HG03045 (cell line): Measurements from ENCODE around the gene APBB2.

ENCODE experiments used
- ATAC-seq: cut with Tn5 transposase; IDR thresholded peaks from one replicate; pipeline ENCODE4 v1.9.1; 2021; ENCODE audit warnings: mild to moderate bottlenecking, moderate library complexity; ENCODE audit not compliant: unreplicated experiment

Gene APBB2

DNA sequence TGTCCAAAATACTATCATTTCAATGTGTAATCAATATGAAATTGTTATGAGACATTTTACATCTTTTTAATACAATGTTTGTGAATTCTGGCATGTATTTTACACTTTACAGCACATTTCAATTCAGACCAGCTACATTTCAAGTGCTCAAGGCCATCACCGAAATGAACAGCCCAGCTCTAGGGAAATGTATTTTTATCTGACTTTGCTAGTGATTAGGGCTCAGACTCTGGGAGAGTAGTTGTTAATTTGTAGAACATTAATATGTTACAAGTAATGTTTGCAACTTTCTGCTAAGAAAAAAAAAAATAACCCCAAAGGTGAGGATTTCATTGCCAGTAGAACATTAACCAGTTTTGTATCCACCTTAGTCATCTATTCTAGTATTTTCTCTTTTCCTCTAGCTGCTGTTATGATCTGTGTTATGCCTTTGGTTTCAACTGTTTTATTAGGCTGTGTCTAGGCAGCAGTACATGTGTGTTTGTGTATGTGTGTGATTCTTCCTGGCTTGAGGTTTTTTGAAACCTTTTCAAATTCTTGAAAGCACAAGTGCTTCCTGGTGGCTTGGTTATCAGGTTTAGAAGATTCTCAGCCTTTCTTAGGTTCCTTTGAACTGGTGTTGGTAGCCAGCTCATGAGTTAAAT lies 338.7 kb downstream of the APBB2 start:
- ATAC-seq, result no peak

DNA sequence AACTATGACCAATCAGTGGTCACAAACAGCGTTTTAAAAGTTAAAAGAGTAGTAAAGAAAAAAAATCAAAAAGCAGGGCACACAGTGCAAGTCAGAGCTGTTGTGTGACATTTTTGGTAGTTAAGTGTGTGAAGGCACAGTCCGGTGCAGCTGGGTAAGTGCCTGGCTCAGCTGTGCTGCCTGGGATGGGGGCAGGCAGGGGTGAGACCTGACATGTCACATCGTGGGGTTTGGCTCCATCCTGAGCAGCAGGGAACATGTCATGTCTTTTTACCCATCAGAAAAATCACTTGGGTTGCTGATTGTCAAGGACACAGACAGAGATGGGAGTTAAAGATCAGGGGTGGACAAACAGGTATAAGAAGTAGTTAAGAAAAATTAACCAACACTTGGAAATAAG lies 339.4 kb downstream of the APBB2 start:
- no peak for ATAC-seq

DNA sequence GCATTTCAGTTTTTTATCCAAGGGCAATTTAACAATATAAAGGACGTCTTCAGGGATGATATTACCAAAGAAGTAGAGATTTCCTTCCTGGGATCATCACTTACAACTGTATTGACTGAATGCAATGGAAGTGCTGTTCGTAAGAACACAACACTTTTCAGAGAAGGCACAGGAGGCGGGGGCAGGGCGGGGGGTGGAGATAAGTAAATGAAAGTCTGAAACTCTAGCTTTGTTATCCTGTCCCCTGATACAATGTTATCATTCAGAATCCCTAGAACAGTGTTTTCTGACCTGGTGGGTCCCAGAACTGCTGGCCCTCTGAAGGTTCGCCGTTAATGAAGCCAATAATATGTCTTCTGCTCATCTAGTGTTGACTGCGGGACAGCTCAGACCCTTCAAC lies 340.0 kb downstream of the APBB2 start:
- no peak for ATAC-seq

DNA sequence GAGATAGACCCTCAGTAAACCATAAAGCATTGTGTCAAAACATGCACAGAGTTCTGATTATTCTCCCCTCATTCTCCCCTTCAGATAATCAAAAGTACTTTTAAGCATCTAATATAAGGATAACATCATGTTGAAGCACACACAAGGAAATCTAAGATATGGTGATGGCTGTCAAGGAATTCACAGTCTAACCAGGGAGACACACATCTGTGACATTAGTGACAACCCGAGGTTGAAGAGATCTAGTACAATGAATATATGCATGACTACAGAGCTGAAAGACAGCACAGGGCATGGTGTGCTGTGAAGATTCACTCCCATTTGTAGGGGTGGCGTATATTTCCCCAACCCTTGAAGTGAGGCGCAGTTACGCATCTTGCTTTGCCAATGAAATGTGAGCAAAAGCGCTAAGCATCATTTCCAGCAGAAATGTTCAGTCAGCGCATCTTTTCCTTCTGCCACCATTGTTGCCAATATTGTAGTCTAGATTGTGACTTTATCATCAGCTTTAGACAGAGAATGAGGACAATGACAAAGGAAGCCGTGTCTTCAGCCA lies 342.6 kb downstream of the APBB2 start:
- no peak for ATAC-seq

- no peak for ATAC-seq
Observed at GRCh38 chr4:40870150-40870549, 344.2 kb downstream of the APBB2 start.

- no peak for ATAC-seq
Observed at GRCh38 chr4:40865696-40866095, 348.6 kb downstream of the APBB2 start.

DNA sequence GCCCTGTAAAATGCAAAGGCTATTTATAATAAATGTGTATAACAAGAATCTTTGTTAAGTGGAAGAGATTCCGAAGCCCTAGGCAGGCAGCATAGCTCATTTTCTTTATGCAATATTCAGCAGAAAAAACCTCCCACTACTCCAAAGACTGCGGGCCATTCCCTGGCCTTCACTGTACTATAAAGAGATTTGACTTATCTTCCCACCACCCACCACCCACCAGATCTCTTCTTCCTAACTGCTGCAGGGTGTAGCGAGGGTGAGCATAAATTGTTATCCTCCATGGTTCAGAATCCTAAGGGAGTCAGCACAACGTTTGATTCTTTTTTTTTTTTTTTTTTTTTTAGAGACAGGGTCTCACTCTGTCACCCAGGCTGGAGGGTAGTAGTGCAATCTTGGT lies 349.8 kb downstream of the APBB2 start:
- no peak for ATAC-seq

- no peak for ATAC-seq
Observed at GRCh38 chr4:40858962-40859361, 355.4 kb downstream of the APBB2 start.

- no peak for ATAC-seq
Observed at GRCh38 chr4:40857956-40858355, 356.4 kb downstream of the APBB2 start.

DNA sequence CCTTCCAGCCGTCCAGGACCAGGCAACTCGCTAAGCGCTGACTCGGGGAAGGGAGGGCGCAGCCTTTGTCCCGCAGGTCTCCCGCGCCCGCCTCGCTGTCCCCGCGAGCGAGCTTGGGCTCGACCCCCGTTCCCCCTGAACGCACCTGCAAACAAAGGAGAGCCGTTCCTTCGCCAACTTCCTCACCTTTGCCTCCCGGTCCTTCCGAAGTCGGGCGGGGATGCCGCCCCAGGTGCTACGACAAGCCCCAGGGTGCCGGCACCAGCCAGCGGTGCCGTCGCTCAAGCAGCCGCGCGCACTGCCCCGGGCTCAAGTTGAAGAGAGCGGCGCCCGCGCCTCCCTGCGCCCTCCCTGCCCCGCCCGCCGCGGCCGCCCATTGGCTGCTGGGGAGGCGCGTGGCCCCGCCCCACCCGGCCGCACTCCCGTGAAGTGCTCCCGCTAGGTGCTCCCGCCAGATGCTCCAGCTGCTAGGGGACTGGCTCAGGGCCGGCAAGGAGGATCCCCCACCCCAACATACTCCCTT lies 357.4 kb downstream of the APBB2 start:
- ATAC-seq, result peak; percentile 94

GRCh38 chr4:40856277-40856839 lies 358.0 kb downstream of the APBB2 start:
- ATAC-seq, result no peak

DNA sequence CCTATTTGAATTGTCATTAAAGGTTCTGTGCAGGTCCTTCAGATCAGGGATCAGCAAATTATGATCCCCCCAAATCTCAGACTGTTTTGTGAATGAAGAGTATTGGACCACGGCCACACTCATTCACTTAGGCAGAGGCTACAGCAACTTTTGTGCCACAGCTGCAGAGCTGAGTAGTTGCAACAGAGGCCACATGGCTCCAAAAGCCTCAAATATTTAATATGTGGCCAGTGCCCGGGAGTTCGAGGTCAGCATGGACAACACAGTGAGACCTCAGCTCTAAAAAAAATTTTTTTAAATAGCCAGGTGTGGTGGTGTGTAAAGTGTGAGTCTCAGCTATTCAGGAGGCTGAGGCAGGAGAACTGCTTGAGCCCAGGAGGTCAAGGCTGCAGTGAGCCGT lies 363.8 kb downstream of the APBB2 start:
- no peak for ATAC-seq

GRCh38 chr4:40848940-40849339 lies 365.4 kb downstream of the APBB2 start:
- ATAC-seq, result no peak

DNA sequence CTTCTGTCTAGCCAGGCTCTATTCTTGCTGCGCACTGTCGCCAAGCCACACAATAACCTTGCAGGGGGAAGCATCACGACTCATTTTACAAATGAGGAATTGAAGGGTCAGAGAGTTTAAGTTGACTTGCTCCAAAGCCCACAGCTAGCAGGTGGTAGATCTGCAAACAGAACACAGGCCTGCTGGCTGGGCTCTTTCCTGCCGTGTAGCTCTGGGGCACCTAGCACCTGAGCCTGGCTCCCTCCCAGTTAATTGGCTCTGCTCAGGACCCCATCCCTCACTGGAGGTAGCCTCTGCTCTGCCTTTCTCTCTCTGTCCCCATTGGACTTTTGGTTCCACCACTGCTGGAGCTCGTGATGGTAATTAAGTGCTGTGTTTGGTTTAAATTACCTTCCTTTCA lies 366.1 kb downstream of the APBB2 start:
- ATAC-seq, result no peak

GRCh38 chr4:40846532-40846931 lies 367.8 kb downstream of the APBB2 start:
- ATAC-seq, result no peak

DNA sequence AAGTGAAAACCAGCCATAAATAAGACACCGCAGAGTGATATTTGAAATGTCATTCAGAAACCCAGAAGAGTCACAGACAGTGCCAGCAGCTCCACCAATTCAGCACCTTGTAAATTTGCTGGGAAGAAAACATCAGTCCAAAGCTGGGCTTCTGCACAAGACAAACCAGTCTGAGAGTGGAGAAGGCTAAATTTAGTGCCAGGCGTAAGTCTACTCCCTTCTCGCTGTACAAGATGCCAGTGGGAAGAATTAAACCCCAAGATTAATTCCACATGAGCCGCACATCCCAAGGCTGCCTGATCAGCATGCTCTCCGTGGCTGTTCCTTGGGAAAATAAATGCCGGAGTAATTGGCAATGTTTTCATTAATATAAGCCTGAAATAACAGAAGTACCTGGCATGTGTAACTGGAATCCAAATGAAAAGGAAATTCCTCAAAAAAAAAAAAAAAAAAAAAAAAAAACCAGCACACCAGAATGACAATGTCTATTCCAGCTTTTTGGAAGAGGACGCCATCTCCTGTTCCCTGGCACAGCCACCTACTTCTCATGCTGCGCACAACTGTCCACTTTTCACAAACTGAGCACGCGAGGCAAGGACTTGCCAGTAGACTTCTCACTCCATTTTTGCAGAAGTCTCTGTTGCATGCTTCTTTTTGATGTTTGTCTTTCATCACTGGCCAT lies 369.0 kb downstream of the APBB2 start:
- no peak for ATAC-seq

DNA sequence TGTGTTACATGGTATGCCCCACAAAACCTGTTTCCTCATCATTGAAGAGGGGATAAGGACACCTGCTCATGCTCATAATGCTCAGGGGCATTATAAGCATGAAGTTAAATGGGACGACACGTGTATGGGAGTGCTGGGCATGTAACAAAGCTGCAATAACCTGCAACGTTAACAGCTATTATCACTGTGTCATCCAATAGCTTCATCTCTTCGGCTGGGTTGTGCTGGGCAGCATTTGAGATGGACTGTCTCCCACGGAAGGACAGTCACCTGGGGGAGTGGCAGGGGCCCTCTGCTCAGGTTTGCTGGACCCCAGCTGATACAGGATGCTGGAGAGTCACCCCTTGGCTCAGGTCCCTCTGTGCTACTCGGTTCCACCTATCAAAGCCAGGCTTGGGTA lies 370.1 kb downstream of the APBB2 start:
- ATAC-seq, result no peak

- ATAC-seq, result no peak
Observed at GRCh38 chr4:40843696-40844095, 370.6 kb downstream of the APBB2 start.

DNA sequence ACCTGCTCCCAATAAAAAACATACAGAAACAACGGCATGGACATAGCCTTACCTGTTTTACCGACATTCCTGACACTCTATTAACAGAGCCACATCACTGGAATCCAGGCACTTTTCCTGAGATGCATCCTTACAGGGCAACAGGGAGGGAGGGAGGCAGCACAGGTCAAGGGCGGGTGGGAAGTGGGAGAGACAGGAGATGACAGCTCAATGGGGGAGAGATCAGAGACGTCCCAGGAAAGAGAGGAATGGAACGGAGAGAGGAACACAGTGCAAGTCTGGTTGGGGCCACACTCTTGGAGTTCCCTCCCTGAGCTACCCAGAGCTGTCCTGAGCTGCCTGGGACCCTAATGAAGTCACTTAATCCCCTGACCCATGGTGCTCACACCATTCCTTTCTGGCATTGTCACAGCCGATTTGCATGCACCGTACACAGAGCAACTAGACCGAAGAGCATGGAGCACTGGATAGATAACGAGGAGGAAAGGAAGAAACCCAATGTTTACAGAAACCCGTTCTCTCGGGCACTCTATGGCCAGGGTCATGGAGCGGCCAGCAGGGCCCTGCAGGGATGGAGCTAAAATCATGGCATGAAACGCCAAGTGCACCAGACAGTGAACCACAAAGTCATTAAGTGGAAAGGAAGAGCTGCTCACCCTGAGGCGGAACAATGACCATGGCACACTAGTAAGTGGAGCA lies 371.5 kb downstream of the APBB2 start:
- ATAC-seq, result no peak

- no peak for ATAC-seq
Observed at GRCh38 chr4:40842318-40842717, 372.0 kb downstream of the APBB2 start.

- ATAC-seq, result peak; percentile 81
Observed at GRCh38 chr4:40840985-40841571, 373.3 kb downstream of the APBB2 start.
